Activated CD8-positive, alpha-beta memory T cell treated with anti-CD3 and anti-CD28 coated beads for 4 hours (primary cell): ENCODE measurements around the gene ACOT8.

ENCODE experiments used
- DNase-seq, 2 donors: peaks; one replicate each; pipeline ENCODE4 v3.0.0-alpha.2; 2020; ENCODE audit warnings: low read depth in 2 of 2

ACOT8 gene

GRCh38 chr20:45796337-45797065 lies 60.7 kb downstream of the ACOT8 start:
- no peak for DNase-seq

- no peak for DNase-seq
These were observed 64.7 kb downstream of the ACOT8 start for GRCh38 chr20:45792317-45793118.
